ENCODE results near the gene DCAF11. TPM values are rescaled to one million over a fixed set of nuclear protein-coding genes. Genes with fewer than 3 reads are reported as not detected.
A peak's percentile ranks its signal among the peaks of the same experiment; 100 is the strongest.

The DCAF11 gene
- total RNA-seq, 1 donor from 2014 or later = 93.9 TPM

DNA sequence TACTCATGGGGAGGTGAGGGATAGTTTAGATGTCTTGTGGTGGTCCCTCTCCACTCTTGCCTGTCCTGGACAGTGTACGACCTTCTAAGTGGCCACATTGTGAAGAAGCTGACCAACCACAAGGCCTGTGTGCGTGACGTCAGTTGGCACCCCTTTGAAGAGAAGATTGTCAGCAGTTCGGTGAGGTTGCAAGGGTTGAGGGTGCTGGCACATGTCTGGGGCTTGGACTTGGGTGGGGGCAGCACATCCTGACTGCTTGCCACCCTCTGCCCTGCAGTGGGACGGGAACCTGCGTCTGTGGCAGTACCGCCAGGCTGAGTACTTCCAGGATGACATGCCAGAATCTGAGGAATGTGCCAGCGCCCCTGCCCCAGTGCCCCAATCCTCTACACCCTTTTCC, 8.3 kb downstream of the DCAF11 start:
- DNase-seq = no peak

DNA sequence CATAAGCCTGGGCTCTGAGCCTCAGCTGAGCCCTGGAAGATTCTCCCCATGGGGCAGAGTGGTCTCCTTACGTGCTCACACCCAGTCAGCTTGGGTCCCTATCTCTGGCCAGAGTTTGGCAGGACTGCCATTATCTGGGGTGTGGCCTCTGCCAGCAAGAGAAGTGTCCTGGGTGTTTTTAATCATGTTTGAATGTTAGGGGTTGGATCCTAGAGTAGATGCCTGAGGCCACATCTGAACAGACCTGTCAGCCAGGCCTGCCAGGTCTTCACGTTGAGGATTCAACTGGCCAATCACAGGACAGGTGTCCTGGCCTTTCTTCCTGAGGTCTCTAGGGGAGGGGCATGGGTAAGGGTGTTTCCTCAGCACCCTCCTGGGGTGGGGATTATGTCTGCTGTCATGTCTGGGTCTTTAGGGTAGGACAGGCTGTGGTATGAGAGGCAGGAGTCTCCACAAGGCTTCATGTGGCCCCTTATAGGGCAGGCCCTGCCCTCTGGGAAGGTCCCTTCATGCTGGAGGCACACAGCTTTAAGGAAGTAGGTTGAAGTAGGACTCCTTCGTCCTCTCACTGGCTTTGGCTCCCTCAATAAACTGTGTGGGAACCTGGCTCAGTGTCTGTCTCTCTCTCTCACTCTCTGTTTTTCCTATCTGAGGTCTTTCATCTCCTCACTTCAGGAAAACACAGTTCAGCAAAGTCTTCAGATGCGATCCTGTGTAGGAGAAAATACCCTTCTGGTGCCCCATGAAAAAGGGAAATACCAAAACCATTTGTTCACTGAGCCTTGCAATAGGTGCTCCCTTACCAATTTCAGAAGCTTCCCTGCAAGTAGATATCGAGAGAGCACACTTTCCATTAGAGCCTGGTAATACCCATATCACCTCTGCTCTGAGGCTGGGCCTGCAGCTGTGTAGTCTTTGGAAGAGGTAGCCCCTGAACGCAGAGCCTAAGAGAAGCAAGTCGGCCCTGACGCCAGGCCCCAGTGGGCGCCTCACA, 9.1 kb downstream of the DCAF11 start:
- no peak for DNase-seq

DNA sequence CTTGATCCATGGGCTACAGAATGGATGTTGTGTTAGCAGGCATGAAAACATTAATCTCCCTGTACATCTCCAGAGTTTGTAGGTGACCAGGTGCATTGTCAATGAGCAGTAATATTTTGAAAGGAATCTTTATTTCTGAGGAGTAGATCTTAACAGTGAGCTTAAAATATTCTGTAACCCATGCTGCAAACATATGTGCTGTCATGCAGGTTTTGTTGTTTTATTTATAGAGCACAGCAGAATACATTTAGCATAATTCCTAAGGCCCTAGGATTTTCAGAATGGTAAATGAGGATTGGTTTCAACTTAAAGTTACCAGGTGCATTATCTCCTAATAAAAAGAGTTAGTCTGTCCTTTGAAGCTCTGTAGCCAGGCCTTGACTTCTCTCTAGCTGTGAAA, 12.4 kb downstream of the DCAF11 start:
- DNase-seq = no peak

DNA sequence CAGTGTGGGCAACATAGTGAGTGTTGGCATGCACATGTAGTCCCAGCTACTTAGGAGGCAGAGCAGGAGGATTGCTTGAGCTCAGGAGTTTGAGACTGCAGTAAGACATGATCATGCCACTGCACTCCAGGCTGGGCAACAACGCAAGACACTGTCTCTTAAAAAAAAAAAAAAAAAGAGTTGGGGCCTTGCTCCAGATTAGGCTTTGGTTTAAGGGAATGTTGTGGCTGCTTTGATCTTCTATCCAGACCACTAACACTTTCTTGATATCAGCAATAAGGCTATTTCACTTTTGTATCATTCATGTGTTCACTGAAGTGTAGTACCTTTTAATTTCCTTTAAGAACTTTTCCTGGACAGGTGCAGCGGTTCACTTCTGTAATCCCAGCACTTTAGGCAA, 13.1 kb downstream of the DCAF11 start:
- no peak for DNase-seq

DNA sequence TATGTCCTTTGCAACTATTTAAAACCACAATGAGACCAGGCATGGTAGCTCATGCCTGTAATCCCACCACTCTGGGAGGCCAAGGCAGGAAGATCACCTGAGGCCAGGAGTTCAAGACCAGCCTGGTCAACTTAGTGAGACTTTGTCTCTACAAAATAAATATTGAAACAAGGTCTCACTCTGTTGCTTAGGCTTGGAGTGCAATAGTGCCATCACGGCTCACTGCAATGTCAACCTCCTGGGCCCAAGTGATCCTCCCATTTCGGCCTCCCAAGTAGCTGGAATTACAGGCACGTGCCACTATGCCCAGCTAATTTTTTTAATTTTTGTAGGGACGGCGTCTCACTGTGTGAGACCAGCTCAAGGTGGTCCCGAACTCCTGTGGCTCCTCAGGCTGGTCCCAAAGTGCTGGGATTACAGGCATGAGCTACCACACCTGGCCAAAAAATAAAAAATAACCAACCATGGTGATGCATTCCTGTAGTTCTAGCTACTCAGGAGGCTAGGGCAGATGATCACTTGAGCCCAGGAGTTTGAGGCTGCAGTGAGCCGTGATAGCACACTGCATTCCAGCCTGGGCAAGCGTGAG, 14.9 kb downstream of the DCAF11 start:
- no peak for DNase-seq

DNA sequence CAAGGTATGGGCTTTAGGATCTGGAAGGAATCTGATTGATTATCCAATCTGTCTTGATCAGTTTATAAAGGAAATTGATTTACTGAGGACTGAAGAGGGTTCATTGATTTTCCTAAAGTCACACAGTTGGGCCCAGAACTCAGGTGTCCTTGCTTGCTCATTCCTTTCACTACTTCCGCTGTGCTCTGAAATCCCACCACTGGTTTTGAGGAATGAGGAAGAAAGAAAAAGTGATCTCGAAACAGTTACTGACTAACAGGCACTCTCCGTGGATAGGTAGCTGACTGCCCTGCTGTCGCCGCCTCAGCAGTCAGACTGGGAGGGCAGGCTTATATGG, 15.8 kb downstream of the DCAF11 start, which contains the start of gene FITM1:
Gene FITM1 (plus strand): TSS at position 280 of the 337 bp plus-strand sequence. CDS start 905 bp downstream, outside the sequence.
- DNase-seq = no peak

DNA sequence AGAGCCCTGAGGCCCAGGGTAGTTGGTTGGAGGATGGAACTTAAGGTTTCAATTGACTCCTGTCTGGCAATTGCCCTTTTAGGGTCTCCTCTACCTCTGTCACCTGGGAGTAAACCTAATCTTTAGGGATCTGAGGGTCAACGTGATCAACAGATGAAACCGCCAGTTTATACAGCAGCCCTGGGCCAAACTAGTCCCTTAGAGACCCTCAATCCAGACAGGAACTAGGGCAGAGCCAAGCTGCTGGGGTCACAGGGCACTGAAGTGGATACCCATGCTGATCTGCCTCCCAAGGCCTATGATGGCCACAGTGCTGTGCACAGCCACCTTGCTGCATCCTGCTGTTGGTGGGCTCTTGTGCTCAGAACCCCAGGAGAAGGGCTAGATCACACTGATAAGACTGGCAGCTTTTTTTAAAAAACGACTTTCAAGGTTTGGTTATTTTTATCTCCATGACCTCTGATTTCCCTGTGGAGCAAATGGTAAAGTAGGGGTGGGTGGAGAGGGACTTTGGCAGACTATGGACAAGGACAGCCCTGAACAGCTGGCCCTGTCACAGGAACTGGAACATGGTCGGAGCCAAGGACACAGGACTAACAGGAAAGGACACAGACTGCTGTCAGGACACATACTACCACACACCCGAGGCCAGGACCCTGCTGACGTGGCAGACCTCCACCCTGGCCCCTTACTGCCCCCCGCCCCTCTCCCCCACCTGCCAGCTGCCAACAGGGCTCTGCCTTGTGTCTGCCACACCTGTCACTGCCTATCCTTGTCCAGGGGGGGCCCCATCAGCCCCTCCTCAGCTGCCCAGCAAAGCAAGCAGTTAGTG, 16.4 kb downstream of the DCAF11 start:
- no peak for DNase-seq

DNA sequence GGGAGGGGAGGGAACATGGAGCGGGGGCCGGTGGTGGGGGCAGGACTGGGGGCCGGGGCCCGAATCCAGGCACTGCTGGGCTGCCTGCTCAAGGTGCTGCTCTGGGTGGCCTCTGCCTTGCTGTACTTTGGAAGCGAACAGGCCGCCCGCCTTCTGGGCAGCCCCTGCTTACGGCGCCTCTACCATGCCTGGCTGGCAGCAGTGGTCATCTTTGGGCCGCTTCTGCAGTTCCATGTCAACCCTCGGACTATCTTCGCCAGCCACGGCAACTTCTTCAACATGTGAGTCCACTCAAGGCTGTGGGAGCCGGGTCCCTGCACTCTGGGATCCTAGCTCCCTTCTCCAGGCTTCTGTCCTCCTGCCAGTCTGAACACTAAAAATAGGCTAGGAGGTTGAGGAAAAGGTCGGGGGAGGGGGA, 17.0 kb downstream of the DCAF11 start:
- no peak for DNase-seq

DNA sequence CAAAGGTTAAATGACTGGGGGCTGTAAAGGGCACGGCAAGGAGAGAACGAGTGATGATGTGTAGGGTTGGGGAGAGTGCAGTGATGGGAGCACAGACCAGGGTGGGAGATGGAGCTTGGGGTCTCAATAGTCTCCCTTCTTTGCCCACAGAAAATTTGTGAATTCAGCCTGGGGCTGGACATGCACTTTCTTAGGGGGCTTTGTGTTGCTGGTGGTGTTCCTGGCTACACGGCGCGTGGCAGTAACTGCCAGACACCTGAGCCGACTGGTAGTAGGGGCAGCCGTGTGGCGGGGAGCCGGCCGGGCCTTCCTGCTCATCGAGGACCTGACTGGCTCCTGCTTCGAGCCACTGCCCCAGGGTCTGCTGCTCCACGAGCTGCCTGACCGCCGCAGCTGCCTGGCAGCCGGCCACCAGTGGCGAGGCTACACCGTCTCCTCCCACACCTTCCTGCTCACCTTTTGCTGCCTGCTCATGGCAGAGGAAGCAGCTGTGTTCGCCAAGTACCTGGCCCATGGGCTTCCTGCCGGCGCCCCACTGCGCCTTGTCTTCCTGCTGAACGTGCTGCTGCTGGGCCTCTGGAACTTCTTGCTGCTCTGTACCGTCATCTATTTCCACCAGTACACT, 17.6 kb downstream of the DCAF11 start:
- DNase-seq = no peak

DNA sequence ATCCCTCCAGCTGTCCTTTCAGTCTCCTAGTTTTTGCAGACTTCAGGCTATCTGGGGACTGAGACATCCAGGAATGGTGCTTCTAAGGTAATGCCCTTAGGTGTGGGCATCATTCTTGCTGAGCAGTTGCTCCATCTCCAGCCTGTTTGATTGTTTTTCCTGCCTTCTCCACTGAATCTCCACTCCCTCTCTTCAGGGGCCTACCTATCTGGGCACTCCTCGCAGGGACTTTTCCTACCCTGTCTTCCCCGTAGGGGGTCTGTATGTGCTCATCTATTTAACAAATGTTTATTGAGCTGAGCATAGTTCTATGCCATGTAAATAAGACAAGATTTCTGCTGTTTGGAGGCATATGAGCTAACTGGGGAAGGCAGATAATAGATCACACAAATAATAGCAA, 18.4 kb downstream of the DCAF11 start:
- DNase-seq = no peak

DNA sequence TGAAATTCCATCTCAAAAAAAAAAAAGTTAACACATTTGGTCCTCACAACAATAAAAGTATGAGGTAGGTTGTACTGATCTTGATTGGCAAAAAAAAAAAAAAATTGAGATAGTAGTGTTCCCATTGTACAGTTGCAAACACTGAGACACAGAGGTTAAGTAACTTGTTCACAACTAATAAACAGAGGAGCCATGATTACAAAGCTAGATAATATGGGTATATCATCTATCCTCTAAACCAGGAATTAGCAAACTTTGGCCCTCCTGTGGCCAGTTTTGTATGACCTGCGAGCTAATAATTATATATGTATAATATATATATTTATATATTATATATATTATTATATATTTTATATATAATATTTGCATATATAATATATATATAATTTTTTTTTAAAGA, 19.2 kb downstream of the DCAF11 start:
- no peak for DNase-seq

DNA sequence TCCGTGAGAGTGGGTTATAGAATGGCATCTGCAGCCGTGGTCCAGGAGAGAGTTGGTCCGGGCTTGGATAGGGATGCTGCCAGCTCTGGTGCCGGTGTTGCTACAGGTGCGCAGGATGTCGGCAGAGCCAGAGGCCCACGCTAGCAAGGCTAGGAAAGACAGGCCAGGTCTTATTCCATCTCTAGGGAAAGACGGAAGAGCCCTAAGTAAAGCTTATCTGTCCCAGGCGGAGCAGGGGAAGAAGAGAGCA, 20.9 kb downstream of the DCAF11 start:
- DNase-seq = no peak

DNA sequence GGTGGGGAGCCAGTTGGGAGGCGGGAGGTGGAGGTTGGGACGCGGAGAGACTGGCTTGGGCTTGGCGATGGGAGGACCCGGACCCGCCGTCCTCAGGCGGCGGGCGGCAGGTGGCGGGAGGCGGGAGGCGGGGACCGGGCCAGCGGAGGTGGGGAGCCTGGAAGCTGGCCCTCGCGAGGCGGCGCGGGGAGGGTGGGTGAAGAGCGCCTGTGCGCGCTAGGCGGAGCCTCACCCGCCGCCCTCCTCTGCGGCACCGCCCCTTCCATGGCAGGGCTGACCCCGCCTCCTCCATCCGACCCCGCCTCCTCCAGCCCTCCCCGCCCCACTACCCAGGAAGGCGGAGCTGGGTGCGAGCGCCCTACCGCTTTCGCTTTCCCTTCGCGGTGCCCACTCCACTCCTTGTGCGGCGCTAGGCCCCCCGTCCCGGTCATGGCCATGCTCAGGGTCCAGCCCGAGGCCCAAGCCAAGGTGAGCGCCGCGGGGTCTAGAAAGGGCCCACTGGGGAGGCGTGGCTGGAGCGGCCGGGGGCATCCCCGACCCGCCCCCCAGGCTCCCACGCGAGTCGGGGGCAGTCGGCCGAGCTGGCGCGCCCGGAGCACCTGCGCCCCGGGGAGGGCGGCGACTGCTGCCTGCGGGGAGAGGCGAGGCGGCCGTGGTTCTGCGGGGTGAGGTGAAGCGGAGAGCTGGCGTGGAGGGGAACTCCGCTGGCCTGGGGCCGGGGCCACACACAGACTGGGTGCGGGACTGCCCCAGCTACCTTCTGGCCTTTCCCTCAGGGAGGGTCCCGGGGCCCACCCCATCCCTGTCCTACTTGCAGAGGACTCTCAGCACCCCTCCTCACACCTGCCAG, 21.5 kb downstream of the DCAF11 start, which contains the start of gene PSME1:
Gene PSME1 (plus strand): TSS at position 361 of the 850 bp plus-strand sequence. CDS start 69 bp downstream, at position 430.
- peak; percentile 92 for DNase-seq

DNA sequence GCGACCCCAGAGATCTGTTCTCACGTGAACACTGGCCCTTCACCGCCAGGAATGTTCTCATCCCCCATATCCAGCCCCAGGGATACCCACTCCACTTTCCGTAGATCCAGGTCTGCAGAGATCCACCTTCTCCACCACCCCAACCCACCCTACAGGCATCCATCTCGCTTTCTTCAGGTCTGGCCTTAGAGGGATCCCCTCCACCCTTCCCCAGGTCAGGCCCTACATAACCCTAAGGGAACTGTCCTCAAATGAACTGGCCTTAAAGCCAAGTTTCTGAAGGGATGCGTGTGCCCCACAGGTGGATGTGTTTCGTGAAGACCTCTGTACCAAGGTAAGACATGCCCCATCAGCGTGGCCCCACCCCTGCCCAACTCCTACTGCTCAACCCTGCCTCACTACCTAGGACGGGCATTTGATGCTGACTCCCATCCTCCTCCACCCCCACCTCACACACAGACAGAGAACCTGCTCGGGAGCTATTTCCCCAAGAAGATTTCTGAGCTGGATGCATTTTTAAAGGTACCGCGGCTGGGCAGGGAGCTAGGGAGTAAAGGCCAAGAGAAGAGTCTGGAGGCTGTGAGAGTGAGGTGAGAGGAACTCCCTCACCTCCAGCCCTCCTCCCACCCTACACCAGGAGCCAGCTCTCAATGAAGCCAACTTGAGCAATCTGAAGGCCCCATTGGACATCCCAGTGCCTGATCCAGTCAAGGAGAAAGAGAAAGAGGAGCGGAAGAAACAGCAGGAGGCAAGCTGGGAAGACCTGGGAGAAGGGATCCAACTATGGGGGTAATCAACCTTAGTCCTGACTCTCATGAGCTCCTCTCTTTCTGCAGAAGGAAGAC, 22.3 kb downstream of the DCAF11 start:
- DNase-seq = no peak

DNA sequence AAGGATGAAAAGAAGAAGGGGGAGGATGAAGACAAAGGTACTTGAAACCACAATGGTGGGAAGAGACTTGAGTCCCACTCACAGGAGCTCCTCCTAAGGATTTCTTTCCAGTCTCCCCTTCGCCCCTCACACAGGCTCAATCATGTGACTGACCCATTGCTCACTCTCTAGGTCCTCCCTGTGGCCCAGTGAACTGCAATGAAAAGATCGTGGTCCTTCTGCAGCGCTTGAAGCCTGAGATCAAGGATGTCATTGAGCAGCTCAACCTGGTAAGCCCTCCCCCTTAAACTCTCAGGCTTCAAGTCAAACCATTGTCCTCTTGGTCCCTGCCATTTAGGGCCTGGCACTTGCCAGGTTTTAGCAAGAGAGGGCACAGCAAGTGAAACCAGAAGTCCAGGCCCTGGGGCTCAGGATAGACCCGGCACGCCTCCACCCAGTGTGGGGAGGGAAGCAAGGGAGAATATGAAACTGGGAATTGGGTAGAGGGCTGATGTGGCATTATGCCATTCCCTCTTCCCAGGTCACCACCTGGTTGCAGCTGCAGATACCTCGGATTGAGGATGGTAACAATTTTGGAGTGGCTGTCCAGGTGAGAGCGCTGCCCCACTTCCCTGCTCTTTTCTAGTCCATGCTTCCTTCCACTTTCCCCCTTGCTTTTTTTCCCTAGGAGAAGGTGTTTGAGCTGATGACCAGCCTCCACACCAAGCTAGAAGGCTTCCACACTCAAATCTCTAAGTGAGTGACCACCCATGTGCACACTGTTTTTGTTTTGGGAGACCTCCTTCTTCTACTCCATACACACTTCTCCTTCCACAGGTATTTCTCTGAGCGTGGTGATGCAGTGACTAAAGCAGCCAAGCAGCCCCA, 23.2 kb downstream of the DCAF11 start:
- DNase-seq = no peak

DNA sequence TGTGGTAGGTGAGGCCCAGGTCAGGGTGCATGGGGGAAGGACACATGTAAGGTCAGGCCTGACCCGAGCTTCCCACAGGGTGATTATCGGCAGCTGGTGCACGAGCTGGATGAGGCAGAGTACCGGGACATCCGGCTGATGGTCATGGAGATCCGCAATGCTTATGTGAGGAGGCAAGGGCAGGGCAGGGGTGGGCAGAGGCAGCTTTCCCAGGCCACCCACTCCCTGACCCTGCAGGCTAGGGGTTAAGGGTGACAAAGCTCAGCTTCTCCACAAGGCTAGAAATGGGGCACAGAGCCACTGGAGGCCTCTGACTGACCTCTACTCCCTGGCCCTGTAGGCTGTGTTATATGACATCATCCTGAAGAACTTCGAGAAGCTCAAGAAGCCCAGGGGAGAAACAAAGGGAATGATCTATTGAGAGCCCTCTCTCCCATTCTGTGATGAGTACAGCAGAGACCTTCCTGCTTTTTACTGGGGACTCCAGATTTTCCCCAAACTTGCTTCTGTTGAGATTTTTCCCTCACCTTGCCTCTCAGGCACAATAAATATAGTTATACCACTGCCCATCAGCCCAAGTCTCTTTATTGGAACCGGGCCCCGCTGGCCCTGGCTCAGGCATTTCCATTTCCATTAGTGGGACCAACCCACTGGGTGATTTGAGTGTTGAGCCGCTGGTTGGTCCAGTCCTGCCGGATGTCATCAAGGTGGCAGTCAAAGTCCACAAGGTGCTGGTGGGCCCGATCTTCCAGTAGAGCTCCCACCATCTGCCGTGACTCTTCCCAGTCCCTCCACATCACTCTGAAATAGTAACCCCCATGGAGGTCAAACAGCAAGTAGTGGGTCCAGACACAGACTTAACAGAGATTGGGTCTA, 24.1 kb downstream of the DCAF11 start:
- DNase-seq = no peak

DNA sequence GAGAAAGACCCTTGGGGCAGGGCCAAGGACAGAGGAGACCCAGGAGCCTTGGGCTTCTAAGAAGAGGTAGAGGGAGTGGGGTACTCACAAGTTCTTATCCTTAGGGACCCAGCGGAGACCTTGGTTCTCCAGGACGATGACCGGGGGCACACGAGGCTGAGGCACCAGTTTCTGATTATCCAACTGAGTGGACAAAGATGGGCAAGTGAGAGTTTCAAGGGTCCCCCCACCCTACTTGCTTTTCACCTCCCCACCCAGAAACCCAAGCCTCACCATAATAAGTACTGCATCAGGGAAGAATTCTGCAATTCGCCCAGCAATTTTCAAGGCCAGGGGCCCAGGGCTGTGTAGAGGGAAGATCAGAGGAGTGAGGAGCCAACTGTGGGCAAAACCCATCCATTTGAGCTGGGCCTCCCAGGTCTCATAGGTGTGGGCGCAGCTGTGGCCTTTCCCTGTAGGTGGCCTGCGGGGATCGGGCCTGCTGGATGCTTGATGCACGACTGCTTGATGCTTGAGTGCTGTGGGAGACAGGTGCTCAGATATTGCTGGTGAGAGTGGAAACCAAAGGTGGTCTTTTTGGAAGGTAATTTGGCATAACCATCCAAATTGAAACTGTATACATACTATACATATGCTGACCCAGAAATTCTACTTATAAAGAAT, 24.8 kb downstream of the DCAF11 start:
- DNase-seq = no peak

Data from dermis blood vessel endothelial cell (primary cell).